Activated CD8-positive, alpha-beta memory T cell treated with anti-CD3 and anti-CD28 coated beads for 36 hours (primary cell): ENCODE results near the gene FANK1. TPM values are rescaled to one million over a fixed set of nuclear protein-coding genes. Genes with fewer than 3 reads are reported as not detected.
"Not testable (repeated sequence)": the region's sequence is repeated elsewhere in the genome, so short reads cannot be mapped to it uniquely, and the experiment has no call there.

Experiments
- CTCF ChIA-PET: fragments of 350-600 bp; sonication (Branson Sonifier 250); formaldehyde crosslinking; loops from one replicate; lab custom pipeline; 2021; ENCODE audit warnings: antibody characterized with exemption; lab: Charles Lee
- POLR2A ChIA-PET: fragments of 350-600 bp; sonication (Branson Sonifier 250); formaldehyde crosslinking; loops from one replicate; lab custom pipeline; 2021; ENCODE audit warnings: antibody characterized with exemption; lab: Charles Lee
- total RNA-seq, 2 experiments: library from RNA; stranded (reverse); gene quantifications; one replicate each; pipeline ENCODE4 v1.2.3, GENCODE V29; 2021

FANK1 gene
- total RNA-seq, 2 experiments from 2014 or later: 0.25 to 0.63 TPM

GRCh38 chr10:126045861-126046260 lies 149.5 kb downstream of the FANK1 start:
- ChIA-PET POLR2A (no interaction called here), CTCF (no interaction called here)

- CTCF ChIA-PET: no interaction called here
- POLR2A ChIA-PET: no interaction called here
Observed at GRCh38 chr10:126046831-126047230, 150.5 kb downstream of the FANK1 start.

- POLR2A ChIA-PET, CTCF ChIA-PET: not testable (repeated sequence)
Observed at GRCh38 chr10:126047749-126048148, 151.4 kb downstream of the FANK1 start.

GRCh38 chr10:126049759-126050700 lies 153.7 kb downstream of the FANK1 start:
- POLR2A ChIA-PET: no interaction called here
- CTCF ChIA-PET: no interaction called here

- POLR2A ChIA-PET: no interaction called here
Observed at GRCh38 chr10:126052171-126052570, 155.8 kb downstream of the FANK1 start.

GRCh38 chr10:126054191-126054590 lies 157.8 kb downstream of the FANK1 start:
- CTCF ChIA-PET: no interaction called here
- POLR2A ChIA-PET: no interaction called here

More at GRCh38 chr10:126052171-126052570, 155.8 kb downstream of the FANK1 start:
- CTCF ChIA-PET: no interaction called here

GRCh38 chr10:126057494-126057893 lies 161.1 kb downstream of the FANK1 start:
- POLR2A ChIA-PET: no interaction called here
- CTCF ChIA-PET: no interaction called here

- CTCF ChIA-PET: no interaction called here
- POLR2A ChIA-PET: no interaction called here
Observed at GRCh38 chr10:126058104-126058503, 161.7 kb downstream of the FANK1 start.

GRCh38 chr10:126058507-126058906 lies 162.1 kb downstream of the FANK1 start:
- ChIA-PET POLR2A (no interaction called here), CTCF (no interaction called here)

Other genes starting within 250 kb of the FANK1 start
- gene TEX36, start 213.4 kb upstream of the FANK1 start, total RNA-seq: not detected
- 10 to 100 TPM; 30.2 to 32.2 TPM for gene EDRF1, start 176.9 kb upstream of the FANK1 start, total RNA-seq
- gene MMP21, start 120.7 kb upstream of the FANK1 start, total RNA-seq: not detected
- 10 to 100 TPM; 48.3 to 49.1 TPM for gene UROS, start 73.3 kb upstream of the FANK1 start, total RNA-seq
- gene BCCIP, start 73.0 kb upstream of the FANK1 start, total RNA-seq: 100 to 1,000 TPM; 137 to 141 TPM
- gene DHX32, start 15.3 kb upstream of the FANK1 start, total RNA-seq: 10 to 100 TPM; 21.1 to 22.7 TPM